HL-60 (cell line): ENCODE results near the gene ACOXL.

Experiments used
- DNase-seq, 2 experiments: peaks; one replicate each; pipeline ENCODE4 v3.0.0-alpha.2; 2010 to 2020; ENCODE audit warnings: low read depth in 1 of 2, low spot score in 1 of 2
- H3K27ac ChIP-seq: fragments of 250-450 bp; sonication (Bioruptor Pico); replicated peaks from 2 replicates; pipeline ENCODE4 v1.5.1; 2020; ENCODE audit warnings: mild to moderate bottlenecking, moderate library complexity
- H3K27me3 ChIP-seq: fragments of 250-450 bp; sonication (Bioruptor Pico); 2 replicates; pipeline ENCODE4 v1.5.1; 2021; ENCODE audit warnings: mild to moderate bottlenecking, moderate library complexity; ENCODE audit not compliant: insufficient read depth, poor library complexity, severe bottlenecking
- H3K4me3 ChIP-seq: replicated peaks from 2 replicates; pipeline ENCODE4 v1.5.1; 2011; ENCODE audit warnings: mild to moderate bottlenecking, control low read depth, low read length; ENCODE audit not compliant: insufficient read depth
- CTCF ChIP-seq: IDR thresholded peaks from one replicate; pipeline ENCODE4 v1.5.1; 2011; ENCODE audit warnings: low read length, control low read depth, inconsistent platforms; ENCODE audit not compliant: insufficient read depth
- GABPA ChIP-seq: IDR thresholded peaks from 2 replicates; pipeline ENCODE4 v1.6.1; 2012; ENCODE audit warnings: low read depth
- POLR2AphosphoS5 ChIP-seq: IDR thresholded peaks from 2 replicates; pipeline ENCODE4 v1.6.1; 2012; ENCODE audit warnings: low read depth
- REST ChIP-seq: IDR thresholded peaks from 2 replicates; pipeline ENCODE4 v1.6.1; 2012; ENCODE audit warnings: low read depth; ENCODE audit not compliant: insufficient replicate concordance
- SPI1 ChIP-seq: IDR thresholded peaks from 2 replicates; pipeline ENCODE4 v1.6.1; 2012; ENCODE audit warnings: low read depth, mild to moderate bottlenecking, borderline replicate concordance

The ACOXL gene

GRCh38 chr2:111140815-111141214, 408.4 kb downstream of the ACOXL start:
- H3K27me3 ChIP-seq: no peaks in the 10 kb centered on the region
- no peak overlapping the region for H3K4me3 ChIP-seq
- TF ChIP-seq SPI1 (no peak), POLR2AphosphoS5 (no peak), GABPA (no peak)
- no peak for DNase-seq
- H3K27ac ChIP-seq: no peak overlapping the region

- DNase-seq: no peak
- Histone ChIP-seq H3K27me3 (no peaks in the 10 kb centered on the region), H3K4me3 (no peak overlapping the region), H3K27ac (no peak overlapping the region)
- no peak for TF ChIP-seq CTCF
- no peak for TF ChIP-seq SPI1
- no peak for TF ChIP-seq GABPA
- no peak for TF ChIP-seq REST
- TF ChIP-seq POLR2AphosphoS5: no peak
These were observed 409.7 kb downstream of the ACOXL start for GRCh38 chr2:111142101-111142500.

DNA sequence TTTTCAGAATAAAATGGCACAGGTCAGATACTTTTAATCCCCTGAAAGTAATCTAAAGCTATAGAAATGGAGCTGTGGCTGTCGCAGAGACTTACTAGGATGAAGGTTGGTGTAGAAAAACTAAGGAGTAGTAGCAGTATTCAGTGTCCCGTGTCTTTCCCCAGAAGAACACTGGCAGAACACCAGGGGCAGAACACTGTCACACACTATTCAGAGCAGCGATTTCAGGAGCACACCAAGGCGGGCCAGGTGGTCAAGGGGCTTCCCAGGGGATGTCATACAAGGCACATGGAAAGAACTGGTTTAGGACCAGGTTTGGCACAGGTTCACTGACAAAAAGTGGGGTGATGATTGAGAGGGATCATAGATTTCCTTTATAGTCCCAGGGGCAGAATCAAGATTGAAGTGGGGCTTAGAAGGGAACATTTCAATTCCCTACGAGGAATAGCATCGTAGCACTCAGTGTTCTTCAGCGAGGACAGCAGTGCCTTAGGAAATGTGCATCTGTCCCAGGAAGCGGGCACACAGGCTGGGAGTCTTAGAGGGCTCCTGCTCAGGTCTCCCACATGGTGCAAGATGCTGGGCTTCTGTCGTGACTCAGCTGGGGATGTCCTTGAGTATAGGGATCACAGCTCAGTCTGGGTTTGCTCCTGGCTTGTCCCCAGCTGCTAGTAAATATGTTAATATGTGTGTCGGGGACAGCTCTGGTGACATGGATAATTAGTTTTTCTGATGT, 410.9 kb downstream of the ACOXL start:
- no peak overlapping the region for H3K4me3 ChIP-seq
- H3K27ac ChIP-seq: no peak overlapping the region
- TF ChIP-seq CTCF: no peak
- no peak for TF ChIP-seq SPI1
- no peak for TF ChIP-seq REST
- no peak for TF ChIP-seq POLR2AphosphoS5
- no peaks in the 10 kb centered on the region for H3K27me3 ChIP-seq
- no peak for DNase-seq

DNA sequence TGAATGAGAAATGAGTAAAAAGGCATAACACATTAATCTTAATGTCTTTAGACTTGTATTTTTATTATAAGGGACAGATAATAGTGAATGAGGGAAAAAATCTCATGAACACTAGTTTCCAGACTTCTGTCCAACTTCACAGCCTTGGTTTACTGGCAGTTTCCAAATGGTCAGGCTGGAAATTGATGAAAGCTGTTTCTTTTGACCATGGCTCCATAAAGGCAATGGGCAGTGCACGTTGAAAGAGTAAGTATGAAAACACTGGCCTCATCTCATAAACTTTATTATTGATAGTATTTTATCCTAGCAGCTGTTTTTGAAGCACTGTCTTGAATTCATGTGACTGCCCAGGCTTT, 411.4 kb downstream of the ACOXL start:
- H3K4me3 ChIP-seq: no peak overlapping the region
- H3K27me3 ChIP-seq: no peaks in the 10 kb centered on the region
- TF ChIP-seq CTCF: no peak

More for the DNA sequence above, 411.4 kb downstream of the ACOXL start:
- H3K27ac ChIP-seq: no peak overlapping the region
- no peak for DNase-seq
